ENCODE measurements around the gene GOLIM4.

GRCh38 chr3:168081856-168082255 is 13.9 kb downstream of the GOLIM4 start:
- TF ChIP-seq TAF1 (IDR thresholded peaks at IDR 0.05; ENCODE audit: low read depth, low read length) (no peak), POLR2A (IDR thresholded peaks at IDR 0.05; ENCODE audit: low read depth, low read length) (no peak)

Data from GM12891 (cell line).